Activated B cell treated with CpG ODN at 0.5 μM for 24 hours (primary cell): ENCODE data around the gene MRPL49. TPM values are rescaled to one million over a fixed set of nuclear protein-coding genes. Genes with fewer than 3 reads are reported as not detected.
A peak's percentile ranks its signal among the peaks of the same experiment; 100 is the strongest.

ENCODE experiments used
- ATAC-seq: fragments of 200-7000 bp; cut with Tn5 transposase; one replicate; pipeline ENCODE4 v1.10.0; 2021; ENCODE audit warnings: low read depth, mild to moderate bottlenecking, moderate library complexity
- CTCF ChIA-PET: fragments of 350-600 bp; sonication (Branson Sonifier 250); formaldehyde crosslinking; loops from one replicate; lab custom pipeline; 2021; ENCODE audit warnings: antibody characterized with exemption; lab: Charles Lee
- POLR2A ChIA-PET: fragments of 350-600 bp; sonication (Branson Sonifier 250); formaldehyde crosslinking; loops from one replicate; lab custom pipeline; 2021; ENCODE audit warnings: antibody characterized with exemption; lab: Charles Lee
- DNase-seq: peaks from one replicate; pipeline ENCODE4 v3.0.0; 2022
- H3K27ac Mint-ChIP-seq: one replicate; pipeline ENCODE4 v1.8.0; 2020; ENCODE audit warnings: mixed read lengths
- H3K27me3 Mint-ChIP-seq: one replicate; pipeline ENCODE4 v1.8.0; 2021; ENCODE audit warnings: mixed read lengths
- H3K36me3 Mint-ChIP-seq: one replicate; pipeline ENCODE4 v1.8.0; 2021; ENCODE audit warnings: low read depth, mixed read lengths
- H3K4me1 Mint-ChIP-seq: one replicate; pipeline ENCODE4 v1.8.0; 2021; ENCODE audit warnings: mixed read lengths
- H3K4me3 Mint-ChIP-seq: one replicate; pipeline ENCODE4 v1.8.0; 2020; ENCODE audit warnings: mild to moderate bottlenecking, mixed read lengths
- H3K9me3 Mint-ChIP-seq: one replicate; pipeline ENCODE4 v1.8.0; 2020; ENCODE audit warnings: mixed read lengths
- intact Hi-C: fragments of 100-400 bp; cut with micrococcal nuclease; formaldehyde crosslinking; loops from one replicate; pipeline ENCODE4 v1.15.1; 2024
- total RNA-seq: library from RNA; stranded (reverse); gene quantifications from 2 replicates; pipeline ENCODE4 v1.2.3, GENCODE V29; 2022
- TF ChIP-seq, protein P1 (sequence below): fragments of 200-600 bp; IDR thresholded peaks from one replicate; pipeline ENCODE4 v1.8.0; 2022; ENCODE audit warnings: antibody characterized with exemption, mild to moderate bottlenecking

Gene MRPL49
- total RNA-seq, 1 donor from 2014 or later = 60.0 TPM

GRCh38 chr11:65110354-65110861 is 11.7 kb upstream of the MRPL49 start:
- peaks cover 37% of the 10 kb centered on the region for H3K36me3 Mint-ChIP-seq
- H3K4me1 Mint-ChIP-seq = peaks cover 37% of the 10 kb centered on the region
- H3K27ac Mint-ChIP-seq = peak overlapping the region; percentile 53
- TF ChIP-seq, protein P1, sequence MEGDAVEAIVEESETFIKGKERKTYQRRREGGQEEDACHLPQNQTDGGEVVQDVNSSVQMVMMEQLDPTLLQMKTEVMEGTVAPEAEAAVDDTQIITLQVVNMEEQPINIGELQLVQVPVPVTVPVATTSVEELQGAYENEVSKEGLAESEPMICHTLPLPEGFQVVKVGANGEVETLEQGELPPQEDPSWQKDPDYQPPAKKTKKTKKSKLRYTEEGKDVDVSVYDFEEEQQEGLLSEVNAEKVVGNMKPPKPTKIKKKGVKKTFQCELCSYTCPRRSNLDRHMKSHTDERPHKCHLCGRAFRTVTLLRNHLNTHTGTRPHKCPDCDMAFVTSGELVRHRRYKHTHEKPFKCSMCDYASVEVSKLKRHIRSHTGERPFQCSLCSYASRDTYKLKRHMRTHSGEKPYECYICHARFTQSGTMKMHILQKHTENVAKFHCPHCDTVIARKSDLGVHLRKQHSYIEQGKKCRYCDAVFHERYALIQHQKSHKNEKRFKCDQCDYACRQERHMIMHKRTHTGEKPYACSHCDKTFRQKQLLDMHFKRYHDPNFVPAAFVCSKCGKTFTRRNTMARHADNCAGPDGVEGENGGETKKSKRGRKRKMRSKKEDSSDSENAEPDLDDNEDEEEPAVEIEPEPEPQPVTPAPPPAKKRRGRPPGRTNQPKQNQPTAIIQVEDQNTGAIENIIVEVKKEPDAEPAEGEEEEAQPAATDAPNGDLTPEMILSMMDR = peak; percentile 52
- ChIA-PET CTCF (interaction anchor here (0.6 to 4.2 kb wide), 25 partner anchors 9 to 401 kb away, joined by 3 to 48 read pairs (median 4); partner anchors contain the start of genes ARL2, CAPN1, CDC42EP2 and FAU), POLR2A (interaction anchor here (1.0 to 15.3 kb wide), 14 partner anchors 8 to 460 kb away, joined by 3 to 546 read pairs (median 6); partner anchors contain the start of genes ARL2, CAPN1, CDC42EP2 and FAU)
- ATAC-seq = peak; percentile 60
- peak; percentile 96 for DNase-seq
- no peaks in the 10 kb centered on the region for H3K9me3 Mint-ChIP-seq
- intact Hi-C loops = loop anchor here (1.0 to 5.0 kb wide), 8 partner anchors 8 to 402 kb away; partner anchors contain the start of genes CAPN1, CDCA5, FAU and MRPL49
- peak overlapping the region; percentile 32 for H3K4me3 Mint-ChIP-seq
- H3K27me3 Mint-ChIP-seq = no peaks in the 10 kb centered on the region

DNA sequence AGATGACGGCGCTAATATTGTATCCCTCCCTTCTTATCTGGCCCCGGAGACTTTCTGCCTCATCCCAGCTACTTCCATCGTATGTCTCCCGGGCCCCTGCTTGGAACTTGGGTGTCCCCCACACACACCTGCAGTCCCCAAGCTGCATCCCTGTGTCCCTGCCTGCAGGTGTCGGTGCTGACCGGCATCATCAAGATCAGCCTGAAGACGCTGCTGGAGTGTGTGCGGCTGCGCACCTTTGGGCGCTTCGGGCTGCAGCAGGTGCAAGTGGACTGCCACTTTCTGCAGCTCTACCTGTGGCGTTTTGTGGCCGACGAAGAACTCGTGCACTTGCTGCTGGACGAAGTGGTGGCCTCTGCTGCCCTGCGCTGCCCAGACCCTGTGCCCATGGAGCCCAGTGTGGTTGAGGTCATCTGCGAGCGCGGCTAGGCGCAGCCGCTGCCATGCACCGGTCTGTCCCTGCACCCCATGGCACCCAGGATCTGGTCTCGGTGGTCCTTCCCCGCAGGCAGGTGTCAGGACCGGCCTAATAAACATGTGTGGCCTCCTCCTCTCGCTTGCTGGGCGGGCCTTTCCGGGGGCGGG is 10.9 kb upstream of the MRPL49 start:
- H3K36me3 Mint-ChIP-seq = peaks cover 35% of the 10 kb centered on the region
- peaks cover 43% of the 10 kb centered on the region for H3K4me1 Mint-ChIP-seq
- POLR2A ChIA-PET = interaction anchor here (0.6 to 15.3 kb wide), 29 partner anchors 9 to 747 kb away, joined by 3 to 546 read pairs (median 4); partner anchors contain the start of genes ARL2, CAPN1, CDC42EP2 and CFL1
- peak overlapping the region; percentile 89 for H3K4me3 Mint-ChIP-seq
- CTCF ChIA-PET = interaction anchor here (0.7 to 4.2 kb wide), 20 partner anchors 10 to 750 kb away, joined by 3 to 48 read pairs (median 6); partner anchors contain the start of genes ARL2, CAPN1, CDC42EP2 and FAU
- TF ChIP-seq, protein P1 = no peak
- DNase-seq (no peak), ATAC-seq (no peak)
- H3K27me3 Mint-ChIP-seq = no peaks in the 10 kb centered on the region
- peak overlapping the region; percentile 77 for H3K27ac Mint-ChIP-seq
- intact Hi-C loops = loop anchor here (2.0 to 5.0 kb wide), 2 partner anchors 150 to 401 kb away; partner anchors contain the start of gene POLA2
- H3K9me3 Mint-ChIP-seq = no peaks in the 10 kb centered on the region

DNA sequence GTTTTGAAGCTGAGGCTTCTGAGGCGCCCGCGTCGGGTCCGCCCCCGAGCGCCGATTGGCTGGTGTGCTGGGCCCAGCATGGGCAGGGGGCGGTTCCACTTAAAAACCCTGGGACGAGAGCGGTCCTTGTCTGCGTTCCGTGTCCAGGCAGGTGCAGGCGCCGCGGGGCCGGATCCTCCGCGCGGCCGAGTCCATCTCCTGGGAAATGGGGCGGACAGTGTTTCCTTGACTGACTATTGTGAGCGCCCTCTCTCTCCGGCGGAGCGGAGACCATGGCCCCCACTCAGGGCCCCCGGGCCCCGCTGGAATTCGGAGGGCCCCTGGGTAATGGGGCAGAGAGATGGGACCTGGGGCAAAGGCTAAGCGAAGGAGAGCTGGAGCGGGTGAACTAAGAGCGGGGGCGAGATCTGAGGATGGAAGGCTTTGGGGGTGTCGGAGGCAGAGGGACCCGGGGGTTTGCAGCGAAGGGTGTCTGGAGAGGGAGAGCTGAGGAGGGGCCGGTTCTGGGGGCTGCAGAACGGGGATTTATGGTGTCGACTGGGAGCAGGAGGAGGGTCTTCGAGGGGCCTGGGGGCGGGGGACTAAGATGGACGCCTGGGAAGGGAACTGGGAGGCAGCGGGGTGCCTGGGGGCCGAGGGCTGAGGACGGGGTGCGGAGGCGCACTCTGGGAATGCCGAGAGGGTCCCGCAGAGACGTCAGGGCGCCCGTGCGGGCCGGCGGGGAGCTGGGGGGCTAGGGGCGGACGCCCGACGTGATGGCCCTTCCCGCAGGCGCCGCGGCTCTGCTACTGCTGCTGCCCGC is 10.2 kb upstream of the MRPL49 start, which contains the start of gene TM7SF2:
Gene TM7SF2, plus strand, starts transcription at position 129 of the 802 bp plus-strand sequence. Its CDS starts 144 bp downstream, at position 273.
- ChIA-PET CTCF (interaction anchor here (0.7 to 4.2 kb wide), 14 partner anchors 9 to 749 kb away, joined by 3 to 48 read pairs (median 6); partner anchors contain the start of genes ARL2, CAPN1, CDC42EP2 and FAU), POLR2A (interaction anchor here (0.6 to 15.3 kb wide), 26 partner anchors 10 to 747 kb away, joined by 3 to 546 read pairs (median 4); partner anchors contain the start of genes ARL2, CAPN1, CDC42EP2 and CFL1)
- TF ChIP-seq, protein P1 = no peak
- Mint-ChIP-seq H3K4me3 (peak within 1 kb of the TSS; percentile 89), H3K27me3 (no peaks in the 10 kb centered on the region), H3K4me1 (peaks cover 50% of the 10 kb centered on the region), H3K27ac (peak within 1 kb of the TSS; percentile 77), H3K36me3 (peaks cover 29% of the 10 kb centered on the region), H3K9me3 (no peaks in the 10 kb centered on the region)
- ATAC-seq = peak; percentile 78
- intact Hi-C loops = loop anchor here (2.0 to 5.0 kb wide), 2 partner anchors 149 to 400 kb away; partner anchors contain the start of gene POLA2
- DNase-seq = peak; percentile 90

DNA sequence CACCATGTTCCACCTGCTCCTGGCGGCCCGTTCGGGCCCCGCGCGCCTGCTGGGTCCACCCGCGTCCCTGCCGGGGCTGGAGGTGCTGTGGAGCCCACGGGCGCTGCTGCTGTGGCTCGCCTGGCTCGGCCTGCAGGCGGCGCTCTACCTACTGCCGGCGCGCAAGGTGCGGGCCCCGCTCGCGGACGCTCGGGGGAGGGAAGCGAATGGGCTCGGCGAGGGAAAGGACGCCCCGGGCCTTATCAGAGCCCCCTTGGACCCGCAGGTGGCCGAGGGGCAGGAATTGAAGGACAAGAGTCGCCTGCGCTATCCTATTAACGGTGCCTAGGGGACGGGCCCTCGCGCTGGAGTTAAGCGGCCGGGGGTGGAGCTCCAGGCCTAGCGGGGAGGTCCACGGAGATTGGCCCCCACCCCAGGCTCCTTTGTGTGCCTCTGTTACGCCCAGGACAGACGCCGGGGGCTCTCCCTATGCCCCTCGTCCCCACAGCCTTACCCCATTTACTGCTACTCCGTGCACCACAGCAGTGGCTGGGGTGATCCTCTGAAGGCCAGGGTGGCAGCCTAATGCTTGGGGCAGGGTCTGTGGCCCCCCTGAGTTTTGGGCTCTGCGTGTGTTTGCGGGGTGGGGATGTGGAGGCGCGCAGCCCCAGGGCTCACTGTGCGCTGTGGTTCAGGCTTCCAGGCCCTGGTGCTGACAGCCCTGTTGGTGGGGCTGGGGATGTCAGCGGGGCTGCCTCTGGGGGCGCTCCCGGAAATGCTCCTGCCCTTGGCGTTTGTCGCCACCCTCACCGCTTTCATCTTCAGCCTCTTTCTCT is 9.4 kb upstream of the MRPL49 start:
- ChIA-PET POLR2A (interaction anchor here (0.6 to 15.3 kb wide), 14 partner anchors 9 to 746 kb away, joined by 3 to 546 read pairs (median 4); partner anchors contain the start of genes CAPN1, CDC42EP2, CFL1 and FAU), CTCF (interaction anchor here (0.7 to 4.2 kb wide), 9 partner anchors 9 to 217 kb away, joined by 3 to 48 read pairs (median 5); partner anchors contain the start of genes ARL2, CAPN1, CDC42EP2 and FAU)
- TF ChIP-seq, protein P1 = peak; percentile 29
- Mint-ChIP-seq H3K27me3 (no peaks in the 10 kb centered on the region), H3K9me3 (no peaks in the 10 kb centered on the region), H3K4me3 (peak overlapping the region; percentile 89), H3K27ac (peak overlapping the region; percentile 76), H3K4me1 (peaks cover 54% of the 10 kb centered on the region), H3K36me3 (peaks cover 29% of the 10 kb centered on the region)
- ATAC-seq (peak; percentile 43), DNase-seq (peak; percentile 75)
- intact Hi-C loops = loop anchor here (5.0 kb wide), 1 partner anchor 400 kb away; no protein-coding TSS in a partner anchor
